Astrocyte (in vitro differentiated cells and primary cell): ENCODE measurements around the gene PCCB. TPM values are rescaled to one million over a fixed set of nuclear protein-coding genes. Genes with fewer than 3 reads are reported as not detected.
"Not testable (repeated sequence)": the region's sequence is repeated elsewhere in the genome, so short reads cannot be mapped to it uniquely, and the experiment has no call there.

Experiments used
- DNase-seq: peaks from one replicate; pipeline ENCODE4 v3.0.0-alpha.2; 2010; ENCODE audit warnings: low read depth
- FAIRE-seq: peaks from 2 replicates; lab custom pipeline; 2011; peaks lifted over from hg19 to GRCh38; lab: Jason Lieb, UNC
- H2AFZ ChIP-seq: 2 replicates; pipeline ENCODE4 v1.6.0; 2012; ENCODE audit warnings: low read depth, low read length, inconsistent platforms
- H3K27ac ChIP-seq: 2 replicates; pipeline ENCODE4 v1.5.1; 2011; ENCODE audit warnings: low read depth, low read length, inconsistent platforms
- H3K27me3 ChIP-seq: 2 replicates; pipeline ENCODE4 v1.6.0; 2011; ENCODE audit warnings: low read length, inconsistent platforms; ENCODE audit not compliant: insufficient read depth
- H3K36me3 ChIP-seq: 2 replicates; pipeline ENCODE4 v1.5.1; 2011; ENCODE audit warnings: low read length, inconsistent platforms; ENCODE audit not compliant: insufficient read depth
- H3K4me1 ChIP-seq: 2 replicates; pipeline ENCODE4 v1.5.1; 2011; ENCODE audit warnings: low read length, inconsistent platforms; ENCODE audit not compliant: insufficient read depth
- H3K4me2 ChIP-seq: 2 replicates; pipeline ENCODE4 v1.6.0; 2012; ENCODE audit warnings: low read length, inconsistent platforms
- H3K4me3 ChIP-seq: 2 replicates; pipeline ENCODE4 v1.5.1; 2011; ENCODE audit warnings: low read depth, mild to moderate bottlenecking, low read length, inconsistent platforms; ENCODE audit not compliant: insufficient read depth
- H3K79me2 ChIP-seq: 2 replicates; pipeline ENCODE4 v1.6.0; 2012; ENCODE audit warnings: mild to moderate bottlenecking, low read length, inconsistent platforms; ENCODE audit not compliant: insufficient read depth
- H3K9ac ChIP-seq: 2 replicates; pipeline ENCODE4 v1.6.0; 2012; ENCODE audit warnings: mild to moderate bottlenecking, low read length, inconsistent platforms
- H3K9me3 ChIP-seq: 2 replicates; pipeline ENCODE4 v1.5.1; 2012; ENCODE audit warnings: low read depth, mild to moderate bottlenecking, low read length, inconsistent platforms; ENCODE audit not compliant: insufficient read depth
- H4K20me1 ChIP-seq: 2 replicates; pipeline ENCODE4 v1.6.0; 2012; ENCODE audit warnings: low read length, inconsistent platforms; ENCODE audit not compliant: insufficient read depth
- H3K27ac Mint-ChIP-seq: one replicate; pipeline ENCODE4 v1.8.0; 2021; ENCODE audit warnings: mild to moderate bottlenecking, mixed read lengths; ENCODE audit not compliant: unreplicated experiment
- H3K27me3 Mint-ChIP-seq: one replicate; pipeline ENCODE4 v1.8.0; 2021; ENCODE audit warnings: low read depth, mixed read lengths; ENCODE audit not compliant: unreplicated experiment
- H3K36me3 Mint-ChIP-seq: one replicate; pipeline ENCODE4 v1.8.0; 2021; ENCODE audit warnings: low read depth, mixed read lengths; ENCODE audit not compliant: unreplicated experiment
- H3K4me1 Mint-ChIP-seq: one replicate; pipeline ENCODE4 v1.8.0; 2021; ENCODE audit warnings: low read depth, mixed read lengths; ENCODE audit not compliant: unreplicated experiment
- H3K4me3 Mint-ChIP-seq: one replicate; pipeline ENCODE4 v1.8.0; 2021; ENCODE audit warnings: mild to moderate bottlenecking, moderate library complexity, mixed read lengths; ENCODE audit not compliant: unreplicated experiment
- H3K9me3 Mint-ChIP-seq: one replicate; pipeline ENCODE4 v1.8.0; 2021; ENCODE audit warnings: mild to moderate bottlenecking, mixed read lengths; ENCODE audit not compliant: unreplicated experiment
- CTCF ChIP-seq: IDR thresholded peaks from 2 replicates; pipeline ENCODE4 v1.5.1; 2011; ENCODE audit warnings: low read depth, mild to moderate bottlenecking, inconsistent platforms, low read length, moderate library complexity; ENCODE audit not compliant: insufficient read depth
- EZH2 ChIP-seq: IDR thresholded peaks from 2 replicates; pipeline ENCODE4 v1.6.1; 2012; ENCODE audit warnings: mild to moderate bottlenecking, low read length, inconsistent platforms; ENCODE audit not compliant: insufficient read depth
- total RNA-seq: library from RNA; stranded (reverse); gene quantifications from 2 replicates; pipeline ENCODE4 v1.2.1, GENCODE V29; 2021

The PCCB gene
- total RNA-seq, 1 donor from 2014 or later: 41.3 TPM

GRCh38 chr3:136332302-136332701 is 82.2 kb downstream of the PCCB start:
- Histone ChIP-seq H3K4me1 (peaks cover 6% of the 10 kb centered on the region), H3K9ac (no peak overlapping the region), H3K27ac (no peak overlapping the region), H2AFZ (no peak overlapping the region), H3K9me3 (no peaks in the 10 kb centered on the region), H3K36me3 (peaks cover 9% of the 10 kb centered on the region), H3K4me2 (no peak overlapping the region), H3K27me3 (no peaks in the 10 kb centered on the region), H3K4me3 (no peak overlapping the region), H3K79me2 (no peaks in the 10 kb centered on the region), H4K20me1 (no peaks in the 10 kb centered on the region)
- Mint-ChIP-seq H3K27me3 (no peaks in the 10 kb centered on the region), H3K4me1 (peaks cover 28% of the 10 kb centered on the region), H3K4me3 (no peak overlapping the region), H3K9me3 (no peaks in the 10 kb centered on the region), H3K27ac (no peak overlapping the region), H3K36me3 (peaks cover 32% of the 10 kb centered on the region)
- TF ChIP-seq CTCF (no peak), EZH2 (no peak)
- FAIRE-seq: no peak
- no peak for DNase-seq

- H3K27ac ChIP-seq: peak overlapping the region; percentile 27
- H3K9me3 Mint-ChIP-seq: no peaks in the 10 kb centered on the region
- no peak overlapping the region for H3K27ac Mint-ChIP-seq
- peaks cover 10% of the 10 kb centered on the region for H3K36me3 ChIP-seq
- no peak overlapping the region for H2AFZ ChIP-seq
- DNase-seq: peak; percentile 77
- peaks cover 31% of the 10 kb centered on the region for H3K36me3 Mint-ChIP-seq
- no peak overlapping the region for H3K4me3 ChIP-seq
- H3K27me3 Mint-ChIP-seq: no peaks in the 10 kb centered on the region
- no peaks in the 10 kb centered on the region for H3K79me2 ChIP-seq
- H3K9ac ChIP-seq: no peak overlapping the region
- no peak for FAIRE-seq
- H3K4me1 Mint-ChIP-seq: peaks cover 28% of the 10 kb centered on the region
- no peak for TF ChIP-seq EZH2
- TF ChIP-seq CTCF: no peak
- no peaks in the 10 kb centered on the region for H3K9me3 ChIP-seq
- H4K20me1 ChIP-seq: no peaks in the 10 kb centered on the region
- peaks cover 6% of the 10 kb centered on the region for H3K4me1 ChIP-seq
- H3K27me3 ChIP-seq: no peaks in the 10 kb centered on the region
- H3K4me3 Mint-ChIP-seq: peak overlapping the region; percentile 68
- peak overlapping the region; percentile 33 for H3K4me2 ChIP-seq
Observed at GRCh38 chr3:136332776-136333175, 82.6 kb downstream of the PCCB start.

GRCh38 chr3:136334209-136334608 is 84.1 kb downstream of the PCCB start:
- Histone ChIP-seq H3K9me3 (no peaks in the 10 kb centered on the region), H3K27ac (no peak overlapping the region), H3K36me3 (peaks cover 12% of the 10 kb centered on the region), H2AFZ (no peak overlapping the region), H3K4me2 (no peak overlapping the region), H3K4me1 (peaks cover 6% of the 10 kb centered on the region), H3K27me3 (no peaks in the 10 kb centered on the region), H3K79me2 (no peaks in the 10 kb centered on the region), H3K4me3 (no peak overlapping the region), H3K9ac (no peak overlapping the region), H4K20me1 (no peaks in the 10 kb centered on the region)
- peaks cover 28% of the 10 kb centered on the region for H3K4me1 Mint-ChIP-seq
- H3K4me3 Mint-ChIP-seq: no peak overlapping the region
- H3K27me3 Mint-ChIP-seq: no peaks in the 10 kb centered on the region
- no peak for FAIRE-seq
- no peaks in the 10 kb centered on the region for H3K9me3 Mint-ChIP-seq
- TF ChIP-seq CTCF: no peak
- TF ChIP-seq EZH2: no peak
- H3K27ac Mint-ChIP-seq: no peak overlapping the region
- DNase-seq: peak; percentile 63
- H3K36me3 Mint-ChIP-seq: peaks cover 28% of the 10 kb centered on the region

- not testable (repeated sequence) for H4K20me1 ChIP-seq, H3K9me3 Mint-ChIP-seq, H2AFZ ChIP-seq, H3K4me3 Mint-ChIP-seq, FAIRE-seq, H3K27me3 ChIP-seq, H3K4me1 ChIP-seq, H3K79me2 ChIP-seq, H3K27me3 Mint-ChIP-seq, DNase-seq, H3K4me2 ChIP-seq, H3K4me3 ChIP-seq, H3K9me3 ChIP-seq, H3K27ac ChIP-seq, H3K27ac Mint-ChIP-seq, H3K9ac ChIP-seq
- H3K36me3 ChIP-seq: peaks cover 12% of the 10 kb centered on the region
- H3K4me1 Mint-ChIP-seq: peaks cover 28% of the 10 kb centered on the region
- H3K36me3 Mint-ChIP-seq: peaks cover 24% of the 10 kb centered on the region
Observed at GRCh38 chr3:136334726-136335125, 84.6 kb downstream of the PCCB start.
